Epithelial cell of proximal tubule (primary cell): ENCODE results near the gene RGS9BP. TPM values are rescaled to one million over a fixed set of nuclear protein-coding genes. Genes with fewer than 3 reads are reported as not detected.

ENCODE experiments used
- DNase-seq: peaks from one replicate; pipeline ENCODE4 v3.0.0-alpha.2; 2011; ENCODE audit warnings: low read depth
- H3K4me3 ChIP-seq: 2 replicates; pipeline ENCODE4 v1.5.1; 2011; ENCODE audit warnings: low read depth, mild to moderate bottlenecking, low read length
- CTCF ChIP-seq: conservative IDR thresholded peaks from 2 replicates; pipeline ENCODE4 v1.5.1; 2012; ENCODE audit warnings: low read depth, mild to moderate bottlenecking, low read length
- total RNA-seq: library from RNA; depleted of rRNA; stranded (reverse); fragments of >200 nt; gene quantifications from 2 replicates; pipeline ENCODE4 v1.2.3, GENCODE V29; 2015

Gene RGS9BP
- total RNA-seq, 1 donor from 2014 or later, result 0.12 TPM

GRCh38 chr19:32718286-32718685 is 42.6 kb downstream of the RGS9BP start:
- H3K4me3 ChIP-seq, result no peak overlapping the region
- no peak for DNase-seq
- TF ChIP-seq CTCF, result no peak

- no peak for TF ChIP-seq CTCF
- H3K4me3 ChIP-seq, result no peak within 1 kb of the TSS
- DNase-seq, result no peak
Observed at GRCh38 chr19:32719611-32720059, 44.0 kb downstream of the RGS9BP start, which contains the start of gene TDRD12. TSS of gene TDRD12 (plus strand) at chr19:32719767. CDS start at chr19:32720073, 306 bp downstream.

- TF ChIP-seq CTCF, result no peak
- no peak for DNase-seq
- no peak overlapping the region for H3K4me3 ChIP-seq
Observed at GRCh38 chr19:32720216-32720935, 44.7 kb downstream of the RGS9BP start.

- H3K4me3 ChIP-seq, result no peak overlapping the region
- no peak for DNase-seq
- TF ChIP-seq CTCF, result no peak
Observed at GRCh38 chr19:32720936-32721250, 45.2 kb downstream of the RGS9BP start.

Other genes with a start within 250 kb of the RGS9BP start
- gene PDCD5, start 94.7 kb upstream of the RGS9BP start, total RNA-seq, result 298 and 315 TPM in 2 replicates
- 18.2 and 24.0 TPM in 2 replicates for gene ANKRD27, start 668 bp upstream of the RGS9BP start, total RNA-seq
- 7.7 and 14.4 TPM in 2 replicates for gene NUDT19, start 16.0 kb downstream of the RGS9BP start, total RNA-seq
- gene TDRD12, start 43.9 kb downstream of the RGS9BP start, total RNA-seq, result 0.29 TPM in 1 of 2 replicates, not detected in the other
- 0.72 TPM in 1 of 2 replicates, not detected in the other for gene SLC7A9, start 193.9 kb downstream of the RGS9BP start, total RNA-seq